GM12864 (cell line): ENCODE measurements around the gene CBX3.
"Not testable (repeated sequence)": the region's sequence is repeated elsewhere in the genome, so short reads cannot be mapped to it uniquely, and the experiment has no call there.

Experiments used
- DNase-seq: peaks from one replicate; pipeline ENCODE4 v3.0.0-alpha.2; 2011; ENCODE audit warnings: low read depth
- H3K4me3 ChIP-seq: 2 replicates; pipeline ENCODE4 v1.5.1; 2011; ENCODE audit warnings: mild to moderate bottlenecking, low read depth, low read length, control low read depth
- TF ChIP-seq, protein P1 (sequence below): IDR thresholded peaks from 2 replicates; pipeline ENCODE4 v1.5.1; 2011; ENCODE audit warnings: low read depth, mild to moderate bottlenecking, moderate library complexity, low read length, control low read depth, inconsistent platforms; ENCODE audit errors: missing control alignments

CBX3 gene

DNA sequence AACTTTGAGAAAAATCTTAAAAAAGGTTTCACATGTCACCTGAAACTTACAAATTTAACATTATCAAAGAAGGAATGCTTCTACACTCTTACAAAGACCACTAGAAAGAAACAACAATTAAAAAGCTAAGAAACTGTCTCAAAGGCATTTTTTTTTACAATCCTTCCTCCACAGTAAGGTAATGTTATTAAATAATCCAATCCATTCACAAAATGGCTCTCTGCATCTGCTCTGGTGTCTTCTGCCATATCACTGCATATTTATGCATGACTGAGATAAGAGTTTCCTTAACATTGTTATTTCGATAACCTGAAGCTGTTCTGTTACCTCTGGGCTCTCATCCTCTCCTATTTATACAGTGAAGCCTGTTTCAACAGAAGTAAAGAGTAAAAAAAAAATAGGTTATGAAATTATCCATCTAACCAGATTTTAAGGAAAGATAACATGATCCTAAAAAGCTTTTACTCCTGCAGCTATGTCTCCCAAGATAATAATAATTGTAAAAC is 9.5 kb upstream of the CBX3 start:
- TF ChIP-seq, protein P1, sequence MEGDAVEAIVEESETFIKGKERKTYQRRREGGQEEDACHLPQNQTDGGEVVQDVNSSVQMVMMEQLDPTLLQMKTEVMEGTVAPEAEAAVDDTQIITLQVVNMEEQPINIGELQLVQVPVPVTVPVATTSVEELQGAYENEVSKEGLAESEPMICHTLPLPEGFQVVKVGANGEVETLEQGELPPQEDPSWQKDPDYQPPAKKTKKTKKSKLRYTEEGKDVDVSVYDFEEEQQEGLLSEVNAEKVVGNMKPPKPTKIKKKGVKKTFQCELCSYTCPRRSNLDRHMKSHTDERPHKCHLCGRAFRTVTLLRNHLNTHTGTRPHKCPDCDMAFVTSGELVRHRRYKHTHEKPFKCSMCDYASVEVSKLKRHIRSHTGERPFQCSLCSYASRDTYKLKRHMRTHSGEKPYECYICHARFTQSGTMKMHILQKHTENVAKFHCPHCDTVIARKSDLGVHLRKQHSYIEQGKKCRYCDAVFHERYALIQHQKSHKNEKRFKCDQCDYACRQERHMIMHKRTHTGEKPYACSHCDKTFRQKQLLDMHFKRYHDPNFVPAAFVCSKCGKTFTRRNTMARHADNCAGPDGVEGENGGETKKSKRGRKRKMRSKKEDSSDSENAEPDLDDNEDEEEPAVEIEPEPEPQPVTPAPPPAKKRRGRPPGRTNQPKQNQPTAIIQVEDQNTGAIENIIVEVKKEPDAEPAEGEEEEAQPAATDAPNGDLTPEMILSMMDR, result no peak
- DNase-seq, result no peak
- H3K4me3 ChIP-seq, result no peak overlapping the region

DNA sequence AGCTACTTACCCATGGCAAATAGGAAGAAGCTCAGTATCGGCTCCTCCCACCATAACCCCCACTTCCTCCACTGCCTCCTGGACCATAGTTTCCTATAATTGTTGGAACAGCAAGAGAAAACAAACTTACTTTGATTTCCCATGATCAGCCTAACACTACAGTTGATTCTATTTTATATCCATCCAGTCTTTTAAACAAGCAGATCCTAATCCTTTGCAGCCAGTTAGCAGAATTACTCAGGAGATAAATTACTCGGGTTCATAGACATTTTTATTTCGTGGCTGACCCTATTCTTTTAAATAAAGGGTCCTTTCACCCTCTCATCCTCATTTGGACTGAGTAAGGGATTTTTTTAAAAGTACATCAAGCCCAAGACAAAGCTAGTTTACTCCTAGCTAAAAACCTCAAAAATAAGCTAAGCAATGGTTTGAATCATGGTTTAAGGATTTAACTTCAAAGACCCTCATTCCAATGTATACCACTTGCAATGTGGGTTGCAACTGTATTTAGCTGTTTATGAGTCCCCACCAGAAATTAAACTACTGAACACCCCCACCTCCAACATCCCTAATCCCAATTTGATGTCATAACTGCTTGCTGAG is 9.0 kb upstream of the CBX3 start:
- DNase-seq, result no peak
- H3K4me3 ChIP-seq, result no peak overlapping the region

DNA sequence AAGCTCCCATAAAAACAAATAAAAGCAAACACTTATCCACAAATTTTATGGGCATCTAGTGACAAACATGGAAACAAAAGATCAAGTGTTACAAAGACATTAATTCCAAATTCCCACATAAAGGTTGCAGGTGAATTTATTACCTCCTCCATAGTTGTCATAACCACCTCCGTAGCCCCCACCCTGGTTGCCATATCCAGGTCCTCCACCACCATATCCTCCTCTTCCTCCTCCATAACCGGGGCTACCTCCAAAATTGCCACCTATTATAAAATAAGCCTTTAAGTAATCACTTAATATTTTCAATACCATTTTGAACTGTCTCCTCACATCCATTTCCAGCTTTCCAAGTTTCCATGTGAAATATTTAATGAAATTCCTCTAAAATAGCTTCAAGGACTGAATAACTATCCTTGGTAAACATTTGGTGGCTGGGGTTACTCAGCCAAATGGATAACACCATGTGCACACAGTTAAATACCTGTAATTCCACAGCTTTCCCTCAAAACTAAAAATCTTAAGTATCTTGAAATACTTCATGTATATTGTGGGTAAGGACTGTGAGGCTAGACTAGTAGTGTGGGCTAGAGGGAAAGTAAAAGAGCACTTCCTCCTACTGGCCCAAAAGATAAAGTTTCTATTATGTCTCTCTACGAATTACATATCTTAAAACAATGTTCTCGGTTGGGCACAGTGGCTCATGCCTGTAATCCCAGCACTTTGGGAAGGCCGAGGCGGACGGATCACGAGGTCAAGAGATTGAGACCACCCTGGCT is 7.9 kb upstream of the CBX3 start:
- TF ChIP-seq, protein P1, result no peak
- DNase-seq, result no peak
- no peak overlapping the region for H3K4me3 ChIP-seq

More for the DNA sequence above, 9.0 kb upstream of the CBX3 start:
- TF ChIP-seq, protein P1, result no peak

DNA sequence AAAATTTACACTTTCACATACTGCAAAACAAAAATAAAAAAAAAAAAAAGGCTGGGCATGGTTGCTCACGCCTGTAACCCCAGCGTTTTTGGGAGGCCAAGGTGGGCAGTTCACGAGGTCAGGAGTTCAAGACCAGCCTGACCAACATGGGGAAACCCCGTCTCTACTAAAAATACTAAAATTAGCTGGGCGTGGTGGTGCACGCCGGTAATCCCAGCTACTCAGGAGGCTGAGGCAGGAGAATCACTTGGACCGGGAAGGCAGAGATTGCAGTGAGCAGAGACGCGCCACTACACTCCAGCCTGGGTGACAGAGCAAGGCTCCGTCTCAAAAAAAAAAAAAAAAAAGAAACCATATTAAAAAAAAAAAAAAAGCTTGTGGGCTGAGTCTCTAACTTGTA is 6.8 kb upstream of the CBX3 start:
- H3K4me3 ChIP-seq, DNase-seq: not testable (repeated sequence)

DNA sequence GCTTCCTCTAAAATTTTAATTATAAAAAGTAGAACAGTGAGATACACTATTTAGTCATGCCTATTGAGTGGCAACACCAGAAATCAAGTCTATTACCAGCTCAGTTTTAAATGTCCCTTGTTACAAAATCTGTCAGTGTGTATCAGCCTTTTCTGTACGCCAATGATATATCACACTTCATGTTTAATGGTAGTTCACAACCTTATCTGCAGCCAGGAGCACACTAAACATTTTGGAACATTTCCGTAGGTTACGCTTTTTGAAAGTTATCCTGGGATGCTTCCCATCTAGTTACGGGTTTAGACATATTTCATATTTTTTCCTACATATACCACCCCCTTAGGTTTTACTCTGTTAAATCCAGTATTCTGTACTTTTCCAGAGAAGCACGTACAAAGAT is 6.4 kb upstream of the CBX3 start:
- no peak for DNase-seq
- TF ChIP-seq, protein P1, result no peak
- no peak overlapping the region; the same call in 1 of the 2 replicates for H3K4me3 ChIP-seq

DNA sequence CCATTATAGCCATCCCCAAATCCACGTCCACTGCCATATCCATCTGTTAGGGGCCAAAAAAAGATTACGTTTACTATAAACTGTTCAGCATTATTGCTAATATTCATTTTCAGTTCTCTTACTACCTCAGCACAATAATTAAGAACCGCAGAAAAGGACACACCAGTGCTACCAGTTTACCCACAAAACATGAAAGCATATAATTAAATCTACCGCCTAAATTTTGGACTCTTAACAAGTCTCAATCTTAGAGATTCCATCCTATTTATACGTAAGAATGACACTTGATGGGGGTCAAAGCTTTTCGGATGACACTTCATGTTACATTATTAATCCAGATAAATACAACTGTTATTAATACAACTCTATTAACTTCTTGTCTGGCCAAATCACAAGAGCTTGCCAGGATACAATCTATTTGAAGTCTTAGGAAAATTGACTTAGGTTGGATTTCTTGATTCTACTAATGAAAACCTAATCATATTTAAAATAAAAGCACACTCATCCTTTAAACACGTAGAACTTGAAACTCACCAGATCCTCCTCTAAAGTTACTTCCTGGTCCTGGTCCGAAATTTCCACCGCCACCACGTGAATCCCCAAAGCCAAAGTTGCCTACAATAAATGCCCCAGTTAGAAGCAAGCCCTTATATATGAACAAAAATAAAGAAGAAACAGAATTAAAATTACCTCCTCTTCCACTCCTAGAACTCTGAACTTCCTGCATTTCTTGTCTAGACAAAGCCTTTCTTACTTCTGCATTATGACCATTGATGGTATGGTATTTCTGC is 5.5 kb upstream of the CBX3 start:
- no peak for DNase-seq
- peak overlapping the region; percentile 19; the same call in 1 of the 2 replicates for H3K4me3 ChIP-seq
- TF ChIP-seq, protein P1, result no peak
